Measurements from ENCODE around the gene UTS2B.

UTS2B gene

DNA sequence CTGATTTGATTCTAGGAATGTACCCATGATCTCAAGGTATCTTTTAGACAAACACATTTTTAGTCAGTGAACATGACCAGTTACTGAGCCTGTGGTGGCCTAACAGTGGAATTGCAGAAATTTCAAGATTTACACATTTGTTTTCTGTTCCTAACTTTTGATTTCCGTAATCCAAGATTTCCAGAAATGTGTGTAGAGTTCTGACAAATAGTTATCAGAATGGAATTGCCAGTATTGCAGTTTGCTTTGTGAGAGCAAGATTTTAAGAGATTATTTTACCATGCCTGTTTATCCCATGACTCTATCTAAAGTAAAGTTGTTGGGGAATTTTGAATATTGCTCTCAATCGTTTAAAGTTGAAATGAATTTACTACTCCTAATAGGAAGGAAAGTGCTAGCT lies 11.7 kb upstream of the UTS2B start:
- Mint-ChIP-seq H3K27me3 (ENCODE audit: low read depth) (no peaks in the 10 kb centered on the region), H3K36me3 (ENCODE audit: low read depth) (no peaks in the 10 kb centered on the region), H3K9me3 (no peaks in the 10 kb centered on the region), H3K4me3 (no peak overlapping the region), H3K27ac (no peak overlapping the region), H3K4me1 (peaks cover 8% of the 10 kb centered on the region)
- TF ChIP-seq, protein P1, sequence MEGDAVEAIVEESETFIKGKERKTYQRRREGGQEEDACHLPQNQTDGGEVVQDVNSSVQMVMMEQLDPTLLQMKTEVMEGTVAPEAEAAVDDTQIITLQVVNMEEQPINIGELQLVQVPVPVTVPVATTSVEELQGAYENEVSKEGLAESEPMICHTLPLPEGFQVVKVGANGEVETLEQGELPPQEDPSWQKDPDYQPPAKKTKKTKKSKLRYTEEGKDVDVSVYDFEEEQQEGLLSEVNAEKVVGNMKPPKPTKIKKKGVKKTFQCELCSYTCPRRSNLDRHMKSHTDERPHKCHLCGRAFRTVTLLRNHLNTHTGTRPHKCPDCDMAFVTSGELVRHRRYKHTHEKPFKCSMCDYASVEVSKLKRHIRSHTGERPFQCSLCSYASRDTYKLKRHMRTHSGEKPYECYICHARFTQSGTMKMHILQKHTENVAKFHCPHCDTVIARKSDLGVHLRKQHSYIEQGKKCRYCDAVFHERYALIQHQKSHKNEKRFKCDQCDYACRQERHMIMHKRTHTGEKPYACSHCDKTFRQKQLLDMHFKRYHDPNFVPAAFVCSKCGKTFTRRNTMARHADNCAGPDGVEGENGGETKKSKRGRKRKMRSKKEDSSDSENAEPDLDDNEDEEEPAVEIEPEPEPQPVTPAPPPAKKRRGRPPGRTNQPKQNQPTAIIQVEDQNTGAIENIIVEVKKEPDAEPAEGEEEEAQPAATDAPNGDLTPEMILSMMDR (IDR thresholded peaks at IDR 0.05; ENCODE audit: unreplicated experiment in 3 of 3): no peak

DNA sequence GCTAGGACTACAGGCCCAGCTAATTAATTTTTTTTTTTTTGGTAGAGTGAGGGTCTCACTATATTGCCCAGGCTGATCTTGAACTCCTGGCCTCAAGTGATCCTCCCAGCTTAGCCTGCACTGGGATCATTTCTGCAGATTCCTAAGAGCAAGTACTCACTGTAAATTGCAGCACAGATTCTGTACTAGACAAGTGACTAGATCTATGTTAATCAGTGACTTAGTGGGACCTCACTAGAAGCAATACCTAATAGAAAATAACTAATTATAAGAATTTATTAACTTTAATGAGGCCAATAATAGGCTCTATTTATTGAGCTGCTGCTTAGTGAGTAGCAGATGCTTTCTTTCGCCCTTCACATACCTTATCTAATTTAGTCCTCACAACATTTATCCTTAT lies 10.6 kb upstream of the UTS2B start:
- Mint-ChIP-seq H3K36me3 (ENCODE audit: low read depth) (no peaks in the 10 kb centered on the region), H3K4me1 (peaks cover 8% of the 10 kb centered on the region), H3K27me3 (ENCODE audit: low read depth) (no peaks in the 10 kb centered on the region), H3K4me3 (no peak overlapping the region), H3K9me3 (no peaks in the 10 kb centered on the region), H3K27ac (no peak overlapping the region)
- TF ChIP-seq, protein P1 (IDR thresholded peaks at IDR 0.05; ENCODE audit: unreplicated experiment in 3 of 3): no peak

DNA sequence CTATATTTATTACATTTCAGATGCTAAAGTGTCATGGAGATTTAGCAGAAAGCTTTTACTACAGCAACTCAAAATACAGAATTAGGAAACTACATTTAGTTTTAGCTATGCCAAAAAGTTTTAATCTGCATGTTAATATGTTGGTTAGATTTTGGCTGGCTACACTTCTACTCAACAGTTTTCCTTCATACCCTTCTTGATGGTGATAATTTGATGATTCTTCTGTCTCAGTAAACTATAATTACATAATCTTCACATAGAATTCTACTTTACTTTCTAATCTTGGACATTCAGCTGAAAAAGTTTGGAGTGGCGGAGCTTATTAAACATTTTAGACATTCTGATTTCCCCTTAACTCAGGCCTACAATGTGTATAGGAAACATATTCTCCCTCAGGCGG lies 10.0 kb upstream of the UTS2B start:
- Mint-ChIP-seq H3K27ac (no peak overlapping the region), H3K36me3 (ENCODE audit: low read depth) (no peaks in the 10 kb centered on the region), H3K4me3 (no peak overlapping the region)

DNA sequence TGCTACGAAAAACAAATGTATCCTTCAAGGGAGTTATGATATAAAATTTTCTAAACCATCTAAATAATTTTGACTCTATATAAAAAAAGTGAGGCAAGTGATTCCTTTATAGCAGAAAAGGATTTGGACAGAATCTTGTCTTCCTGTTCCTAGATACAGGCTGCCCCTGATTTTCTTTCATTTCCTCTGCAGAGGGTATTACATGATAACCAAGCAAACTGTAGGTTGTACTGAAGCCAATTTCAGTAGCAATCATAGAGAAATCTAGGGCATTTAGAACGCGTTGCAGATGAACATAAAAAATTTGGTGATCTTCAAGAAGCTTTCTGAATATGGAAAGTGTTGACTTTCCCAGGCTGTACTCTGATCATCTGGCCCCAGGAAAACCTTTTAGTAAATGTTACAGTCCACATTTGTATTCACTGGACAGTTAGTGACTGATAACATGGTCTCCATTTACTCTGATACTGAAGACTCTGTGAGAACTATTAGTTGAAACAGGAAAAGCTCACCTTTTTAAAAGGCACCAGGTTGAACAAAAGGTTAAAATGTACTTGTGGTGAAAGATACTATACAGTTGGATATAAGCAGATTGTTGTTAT lies 9.1 kb upstream of the UTS2B start:
- H3K36me3 Mint-ChIP-seq (ENCODE audit: low read depth): no peaks in the 10 kb centered on the region
- H3K4me1 Mint-ChIP-seq: peaks cover 8% of the 10 kb centered on the region
- TF ChIP-seq, protein P1 (IDR thresholded peaks at IDR 0.05; ENCODE audit: unreplicated experiment in 3 of 3): no peak
- no peak overlapping the region for H3K27ac Mint-ChIP-seq
- H3K27me3 Mint-ChIP-seq (ENCODE audit: low read depth): no peaks in the 10 kb centered on the region
- no peak overlapping the region for H3K4me3 Mint-ChIP-seq
- H3K9me3 Mint-ChIP-seq: no peaks in the 10 kb centered on the region

More for the DNA sequence above, 10.0 kb upstream of the UTS2B start:
- TF ChIP-seq, protein P1 (IDR thresholded peaks at IDR 0.05; ENCODE audit: unreplicated experiment in 3 of 3): no peak
- peaks cover 8% of the 10 kb centered on the region for H3K4me1 Mint-ChIP-seq
- H3K9me3 Mint-ChIP-seq: no peaks in the 10 kb centered on the region
- no peaks in the 10 kb centered on the region for H3K27me3 Mint-ChIP-seq (ENCODE audit: low read depth)

DNA sequence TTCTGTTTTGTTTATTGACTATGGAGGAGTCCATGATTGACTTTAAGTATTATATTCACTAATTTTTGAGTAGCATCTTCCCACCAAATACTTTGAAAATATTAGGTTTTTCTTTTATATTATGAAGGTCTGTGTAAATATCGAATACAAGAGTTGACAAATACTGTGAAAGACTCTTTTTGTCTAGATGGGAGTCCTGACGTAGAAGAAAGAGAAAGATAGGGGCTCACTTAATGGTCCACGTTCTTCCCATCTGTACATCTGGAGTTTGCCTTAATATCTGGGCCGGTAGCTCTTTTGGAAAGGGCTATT lies 7.8 kb upstream of the UTS2B start:
- TF ChIP-seq, protein P1 (IDR thresholded peaks at IDR 0.05; ENCODE audit: unreplicated experiment in 3 of 3): no peak
- no peak overlapping the region for H3K27ac Mint-ChIP-seq
- no peaks in the 10 kb centered on the region for H3K27me3 Mint-ChIP-seq (ENCODE audit: low read depth)
- no peaks in the 10 kb centered on the region for H3K36me3 Mint-ChIP-seq (ENCODE audit: low read depth)
- no peaks in the 10 kb centered on the region for H3K9me3 Mint-ChIP-seq
- H3K4me1 Mint-ChIP-seq: peaks cover under 1% of the 10 kb centered on the region
- no peak overlapping the region for H3K4me3 Mint-ChIP-seq

DNA sequence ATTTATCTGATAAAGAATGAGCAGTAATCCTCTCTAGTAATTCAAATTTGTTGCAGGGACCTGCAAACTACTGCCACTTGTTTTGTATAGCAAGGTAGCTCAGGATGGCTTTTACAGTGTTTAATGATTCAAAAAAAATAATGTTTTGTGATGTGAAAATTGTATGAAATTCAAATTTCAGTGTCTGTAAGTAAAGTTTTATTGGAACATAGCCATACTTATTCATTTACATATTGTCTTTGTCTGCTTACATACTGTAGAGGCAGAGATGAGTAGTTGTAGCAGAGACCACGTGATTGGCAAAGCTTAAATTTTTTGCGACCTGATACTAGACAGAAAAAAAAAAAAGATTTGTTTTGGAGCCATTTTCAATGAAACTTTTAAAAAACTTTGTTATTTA lies 6.5 kb upstream of the UTS2B start:
- Mint-ChIP-seq H3K27ac (no peak overlapping the region), H3K4me1 (peaks cover 9% of the 10 kb centered on the region), H3K4me3 (no peak overlapping the region), H3K27me3 (ENCODE audit: low read depth) (no peaks in the 10 kb centered on the region), H3K9me3 (no peaks in the 10 kb centered on the region), H3K36me3 (ENCODE audit: low read depth) (no peaks in the 10 kb centered on the region)
- TF ChIP-seq, protein P1 (IDR thresholded peaks at IDR 0.05; ENCODE audit: unreplicated experiment in 3 of 3): no peak

All from nephron (organoid).